ENCODE measurements around the gene CENPK. TPM values are rescaled to one million over a fixed set of nuclear protein-coding genes. Genes with fewer than 3 reads are reported as not detected.
A peak's percentile ranks its signal among the peaks of the same experiment; 100 is the strongest.
"Not testable (repeated sequence)": the region's sequence is repeated elsewhere in the genome, so short reads cannot be mapped to it uniquely, and the experiment has no call there.

Gene CENPK
- total RNA-seq, result 10 to 100 TPM; 24.4 to 34.9 (median 33.3) TPM

GRCh38 chr5:65562731-65563701 lies at the start of gene CENPK, which contains the start of gene PPWD1:
CENPK (minus strand) TSS chr5:65563168; CDS start chr5:65554907, 8,261 bp downstream.
PPWD1 (plus strand) TSS chr5:65563296; CDS start chr5:65563311, 15 bp downstream.
- Mint-ChIP-seq H3K4me3 (peak within 1 kb of the TSS; percentile 98), H3K36me3 (ENCODE audit: insufficient read depth) (peaks cover 14% of the 10 kb centered on the region), H3K9me3 (no peaks in the 10 kb centered on the region), H3K27me3 (ENCODE audit: low read depth) (no peaks in the 10 kb centered on the region), H3K4me1 (ENCODE audit: low read depth) (peaks cover 44% of the 10 kb centered on the region)
- DNase-seq, result peak; percentile 90
- ATAC-seq, result peak; percentile 99

DNA sequence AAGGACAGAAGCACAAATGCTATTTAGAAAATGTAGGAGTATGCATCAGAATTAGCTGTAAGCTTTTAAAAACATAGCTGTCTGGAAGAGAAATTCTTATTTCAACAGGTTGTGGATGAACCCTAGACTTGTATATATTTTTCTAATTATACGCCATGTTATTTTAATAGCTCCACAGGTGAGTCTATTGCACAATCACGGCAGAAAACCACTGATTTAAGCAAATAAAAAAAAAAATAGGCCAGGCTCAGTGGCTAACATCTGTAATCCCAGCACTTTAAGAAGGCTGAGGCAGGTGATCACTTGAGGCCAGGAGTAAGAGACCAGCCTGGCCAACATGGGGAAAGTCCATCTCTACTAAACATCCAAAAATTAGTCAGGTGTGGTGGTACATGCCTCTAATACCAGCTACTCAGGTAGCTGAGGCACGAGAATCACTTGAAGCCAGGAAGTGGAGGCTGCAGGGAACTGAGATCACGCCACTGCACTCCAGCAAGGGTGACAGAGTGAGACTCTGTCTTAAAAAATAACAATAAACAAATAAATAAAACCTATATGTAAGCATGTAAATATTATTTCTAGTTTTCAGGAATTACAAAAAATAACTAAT lies 49.4 kb upstream of the CENPK start:
- DNase-seq (no peak), ATAC-seq (no peak)
- Mint-ChIP-seq H3K36me3 (ENCODE audit: insufficient read depth) (peaks cover 46% of the 10 kb centered on the region), H3K4me3 (no peak overlapping the region), H3K27me3 (ENCODE audit: low read depth) (no peaks in the 10 kb centered on the region), H3K4me1 (ENCODE audit: low read depth) (no peaks in the 10 kb centered on the region), H3K9me3 (no peaks in the 10 kb centered on the region)

- H3K27me3 Mint-ChIP-seq (ENCODE audit: low read depth), result no peaks in the 10 kb centered on the region
- H3K4me3 Mint-ChIP-seq, result no peak overlapping the region
- no peak for ATAC-seq
- no peak for DNase-seq
- H3K9me3 Mint-ChIP-seq, result no peaks in the 10 kb centered on the region
- H3K4me1 Mint-ChIP-seq (ENCODE audit: low read depth), result no peaks in the 10 kb centered on the region
- peaks cover 52% of the 10 kb centered on the region for H3K36me3 Mint-ChIP-seq (ENCODE audit: insufficient read depth)
Observed at GRCh38 chr5:65611524-65611923, 48.6 kb upstream of the CENPK start.

- not testable (repeated sequence) for H3K27me3 Mint-ChIP-seq (ENCODE audit: low read depth); DNase-seq; H3K4me1 Mint-ChIP-seq (ENCODE audit: low read depth); ATAC-seq; H3K4me3 Mint-ChIP-seq; H3K9me3 Mint-ChIP-seq
- H3K36me3 Mint-ChIP-seq (ENCODE audit: insufficient read depth), result peaks cover 63% of the 10 kb centered on the region
Observed at GRCh38 chr5:65601761-65602160, 38.8 kb upstream of the CENPK start.

- H3K27me3 Mint-ChIP-seq (ENCODE audit: low read depth), result no peaks in the 10 kb centered on the region
- H3K4me1 Mint-ChIP-seq (ENCODE audit: low read depth), result no peaks in the 10 kb centered on the region
- H3K4me3 Mint-ChIP-seq, result no peak overlapping the region
- H3K36me3 Mint-ChIP-seq (ENCODE audit: insufficient read depth), result peaks cover 35% of the 10 kb centered on the region
- no peaks in the 10 kb centered on the region for H3K9me3 Mint-ChIP-seq
- DNase-seq (no peak), ATAC-seq (no peak)
Observed at GRCh38 chr5:65588694-65589093, 25.7 kb upstream of the CENPK start.

DNA sequence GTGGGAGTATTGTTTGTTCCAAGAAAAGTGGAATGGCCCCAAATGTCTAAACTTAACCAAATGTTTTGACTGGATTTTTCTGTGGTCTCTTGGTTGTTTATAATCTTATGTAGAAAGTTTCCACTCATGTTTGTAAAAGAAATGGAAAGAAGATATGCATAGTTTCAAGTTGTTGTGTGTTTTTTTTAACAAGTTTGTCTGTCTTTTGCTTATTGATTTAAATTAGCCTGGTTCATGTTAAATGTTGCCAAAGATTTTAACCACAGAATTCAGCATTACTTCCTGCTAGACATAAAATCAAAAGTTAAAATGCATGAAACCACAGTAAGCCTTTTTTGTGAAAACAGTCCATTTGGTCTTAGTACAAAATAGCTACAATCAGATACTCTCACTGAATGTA lies 14.2 kb upstream of the CENPK start:
- no peak for ATAC-seq
- Mint-ChIP-seq H3K4me1 (ENCODE audit: low read depth) (peaks cover 19% of the 10 kb centered on the region), H3K4me3 (no peak overlapping the region), H3K9me3 (no peaks in the 10 kb centered on the region), H3K36me3 (ENCODE audit: insufficient read depth) (peaks cover 38% of the 10 kb centered on the region), H3K27me3 (ENCODE audit: low read depth) (no peaks in the 10 kb centered on the region)
- no peak for DNase-seq

DNA sequence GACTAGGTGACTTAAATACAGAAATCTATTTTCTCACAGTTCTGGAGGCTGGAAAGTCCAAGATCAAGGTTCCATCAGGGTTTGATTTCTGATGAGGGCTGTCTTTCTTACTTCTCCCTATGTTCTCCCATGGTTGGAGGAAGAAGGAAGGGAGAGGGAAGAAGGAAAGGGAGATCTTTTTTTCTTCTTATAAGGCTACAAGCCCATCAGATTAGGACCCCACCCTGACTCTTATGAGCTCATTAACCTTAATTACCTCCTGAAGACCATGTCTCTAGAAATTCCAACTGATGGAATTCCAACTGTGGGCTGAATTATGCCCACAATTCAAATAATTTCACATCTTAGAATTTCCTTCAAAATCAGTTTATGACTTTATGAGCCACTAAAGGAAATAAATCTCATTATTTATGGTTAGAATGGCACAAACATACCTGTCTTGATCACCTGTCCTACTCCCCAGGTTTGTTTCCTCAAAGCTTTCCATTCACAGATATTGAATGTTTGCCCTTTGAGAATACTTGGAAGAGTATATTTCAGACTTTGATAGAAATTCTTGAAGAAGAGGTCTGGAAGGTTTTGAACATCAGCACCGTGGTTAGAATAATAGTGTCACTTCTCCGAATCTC lies 7.7 kb upstream of the CENPK start:
- Mint-ChIP-seq H3K4me3 (no peak overlapping the region), H3K36me3 (ENCODE audit: insufficient read depth) (peaks cover 22% of the 10 kb centered on the region), H3K9me3 (no peaks in the 10 kb centered on the region), H3K27me3 (ENCODE audit: low read depth) (no peaks in the 10 kb centered on the region), H3K4me1 (ENCODE audit: low read depth) (peaks cover 31% of the 10 kb centered on the region)
- no peak for ATAC-seq
- no peak for DNase-seq

GRCh38 chr5:65566505-65566904 lies 3.5 kb upstream of the CENPK start:
- no peaks in the 10 kb centered on the region for H3K9me3 Mint-ChIP-seq
- H3K4me3 Mint-ChIP-seq, result no peak overlapping the region
- ATAC-seq, result no peak
- peaks cover 5% of the 10 kb centered on the region for H3K36me3 Mint-ChIP-seq (ENCODE audit: insufficient read depth)
- no peak for DNase-seq
- H3K27me3 Mint-ChIP-seq (ENCODE audit: low read depth), result no peaks in the 10 kb centered on the region
- peaks cover 48% of the 10 kb centered on the region for H3K4me1 Mint-ChIP-seq (ENCODE audit: low read depth)

DNA sequence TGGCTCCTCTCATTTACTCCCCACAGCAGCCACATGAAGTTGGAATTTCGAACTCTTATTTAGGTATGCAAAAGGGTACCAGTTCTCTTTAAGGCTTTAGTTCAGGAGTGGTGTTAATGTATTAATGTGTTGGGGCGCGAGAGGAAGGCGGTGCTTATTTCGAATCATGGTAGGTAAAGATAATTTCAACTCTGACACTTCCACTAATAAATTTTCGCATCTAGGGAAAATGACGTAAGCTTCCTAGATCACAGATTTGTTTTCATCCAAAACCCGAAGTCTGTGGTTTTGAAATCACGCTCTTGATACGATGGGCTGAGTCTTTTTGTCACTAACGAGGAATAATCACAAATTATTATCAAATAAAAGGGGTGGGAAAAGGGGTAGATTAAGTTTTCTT lies 809 bp upstream of the CENPK start:
- peaks cover 9% of the 10 kb centered on the region for H3K36me3 Mint-ChIP-seq (ENCODE audit: insufficient read depth)
- H3K27me3 Mint-ChIP-seq (ENCODE audit: low read depth), result no peaks in the 10 kb centered on the region
- H3K4me3 Mint-ChIP-seq, result peak overlapping the region; percentile 98
- H3K9me3 Mint-ChIP-seq, result no peaks in the 10 kb centered on the region
- no peak for ATAC-seq
- no peak for DNase-seq
- H3K4me1 Mint-ChIP-seq (ENCODE audit: low read depth), result peaks cover 46% of the 10 kb centered on the region

DNA sequence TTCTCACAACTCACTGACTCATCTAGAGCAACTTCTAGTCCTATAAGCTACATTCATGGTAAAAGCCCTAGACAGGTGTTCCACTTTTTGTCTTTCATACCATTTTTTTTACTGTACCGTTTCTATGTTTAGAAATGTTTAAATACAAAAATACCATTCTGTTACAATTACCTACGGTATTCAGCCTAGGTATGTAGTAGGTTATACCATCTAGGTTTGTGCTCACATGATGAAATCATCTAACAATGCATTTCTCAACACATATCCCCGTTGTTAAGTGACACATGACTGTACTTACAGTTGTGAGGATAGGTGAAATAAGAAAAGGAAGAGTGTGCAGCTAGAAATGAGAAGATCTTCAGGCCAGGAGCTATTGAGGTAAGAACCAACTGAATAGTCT lies 6.2 kb downstream of the CENPK start:
- no peak for ATAC-seq
- no peaks in the 10 kb centered on the region for H3K27me3 Mint-ChIP-seq (ENCODE audit: low read depth)
- H3K36me3 Mint-ChIP-seq (ENCODE audit: insufficient read depth), result peaks cover 38% of the 10 kb centered on the region
- no peak overlapping the region for H3K4me3 Mint-ChIP-seq
- H3K4me1 Mint-ChIP-seq (ENCODE audit: low read depth), result peaks cover 3% of the 10 kb centered on the region
- no peak for DNase-seq
- H3K9me3 Mint-ChIP-seq, result no peaks in the 10 kb centered on the region

DNA sequence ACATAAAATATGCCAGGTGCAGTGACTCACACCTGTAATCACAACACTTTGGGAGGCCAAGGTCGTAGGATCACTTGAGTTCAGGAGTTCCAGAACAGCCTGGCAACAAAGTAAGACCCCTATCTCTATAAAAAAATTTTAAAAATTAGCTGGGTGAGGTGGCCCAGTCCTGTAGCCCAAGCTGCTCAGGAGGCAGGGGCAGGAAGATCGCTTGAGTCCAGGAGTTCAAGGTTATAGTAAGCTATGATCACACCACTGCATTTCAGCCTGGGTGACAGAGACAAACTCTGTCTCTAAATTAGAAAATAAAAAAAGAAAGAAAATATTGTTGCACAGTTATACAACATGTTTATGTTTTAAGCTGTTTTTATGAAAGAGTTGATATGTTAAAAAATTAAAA lies 6.8 kb downstream of the CENPK start:
- Mint-ChIP-seq H3K27me3 (ENCODE audit: low read depth) (no peaks in the 10 kb centered on the region), H3K9me3 (no peaks in the 10 kb centered on the region), H3K4me3 (no peak overlapping the region), H3K4me1 (ENCODE audit: low read depth) (peaks cover 2% of the 10 kb centered on the region), H3K36me3 (ENCODE audit: insufficient read depth) (peaks cover 38% of the 10 kb centered on the region)
- ATAC-seq (no peak), DNase-seq (no peak)

DNA sequence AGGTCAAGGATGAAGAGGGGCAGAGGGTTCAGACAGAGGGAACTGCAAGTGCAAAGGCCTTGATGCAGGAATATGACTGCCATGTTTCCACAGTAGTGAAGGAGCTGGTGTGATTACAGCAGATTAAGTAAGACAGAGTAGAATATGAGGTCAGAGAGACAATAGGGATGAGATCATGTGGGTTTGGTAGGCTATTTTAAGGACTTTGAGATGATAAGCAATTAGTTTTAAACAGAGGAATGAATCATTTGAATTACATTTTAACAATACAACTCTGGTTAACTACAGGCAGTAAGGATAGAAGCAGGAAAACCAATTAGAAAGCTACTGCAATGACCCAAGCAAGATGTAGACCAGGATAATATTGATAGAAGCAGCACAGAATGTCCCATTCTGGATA lies 7.7 kb downstream of the CENPK start:
- Mint-ChIP-seq H3K4me1 (ENCODE audit: low read depth) (peaks cover 2% of the 10 kb centered on the region), H3K36me3 (ENCODE audit: insufficient read depth) (peaks cover 43% of the 10 kb centered on the region), H3K4me3 (no peak overlapping the region), H3K9me3 (no peaks in the 10 kb centered on the region), H3K27me3 (ENCODE audit: low read depth) (no peaks in the 10 kb centered on the region)
- DNase-seq, result no peak
- ATAC-seq, result no peak

- Mint-ChIP-seq H3K4me3 (no peak overlapping the region), H3K27me3 (ENCODE audit: low read depth) (no peaks in the 10 kb centered on the region), H3K9me3 (no peaks in the 10 kb centered on the region), H3K4me1 (ENCODE audit: low read depth) (peaks cover 2% of the 10 kb centered on the region), H3K36me3 (ENCODE audit: insufficient read depth) (peaks cover 41% of the 10 kb centered on the region)
- DNase-seq (no peak), ATAC-seq (no peak)
Observed at GRCh38 chr5:65553941-65554340, 9.0 kb downstream of the CENPK start.

DNA sequence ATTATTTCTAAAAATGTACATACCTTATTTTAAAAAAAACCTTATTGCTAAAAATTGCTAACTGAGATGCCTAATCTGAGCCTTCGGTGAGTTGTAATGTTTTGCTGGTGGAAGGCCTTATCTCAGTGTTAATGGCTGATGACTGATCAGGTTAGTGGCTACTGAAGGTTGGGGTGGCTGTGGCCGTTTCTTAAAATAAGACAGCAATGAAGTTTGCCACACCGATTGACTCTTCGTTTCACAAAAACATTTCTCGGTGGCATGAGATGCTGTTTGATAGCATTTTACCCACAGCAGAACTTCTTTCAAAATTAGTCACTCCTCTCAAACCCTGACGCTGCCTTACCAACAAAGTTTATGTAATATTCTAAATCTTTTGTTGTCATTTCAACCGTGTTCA lies 14.7 kb downstream of the CENPK start:
- peaks cover 22% of the 10 kb centered on the region for H3K36me3 Mint-ChIP-seq (ENCODE audit: insufficient read depth)
- H3K4me3 Mint-ChIP-seq, result no peak overlapping the region
- DNase-seq, result no peak
- H3K4me1 Mint-ChIP-seq (ENCODE audit: low read depth), result no peaks in the 10 kb centered on the region
- H3K9me3 Mint-ChIP-seq, result no peaks in the 10 kb centered on the region
- no peak for ATAC-seq
- H3K27me3 Mint-ChIP-seq (ENCODE audit: low read depth), result no peaks in the 10 kb centered on the region

Data from activated T-cell treated with anti-CD3 and anti-CD28 coated beads, Interleukin-2, amount 50 U/mL, for 4 hours (primary cell).